ENCODE measurements around the gene OR10H5.
"Not testable (repeated sequence)": the region's sequence is repeated elsewhere in the genome, so short reads cannot be mapped to it uniquely, and the experiment has no call there.

DNA sequence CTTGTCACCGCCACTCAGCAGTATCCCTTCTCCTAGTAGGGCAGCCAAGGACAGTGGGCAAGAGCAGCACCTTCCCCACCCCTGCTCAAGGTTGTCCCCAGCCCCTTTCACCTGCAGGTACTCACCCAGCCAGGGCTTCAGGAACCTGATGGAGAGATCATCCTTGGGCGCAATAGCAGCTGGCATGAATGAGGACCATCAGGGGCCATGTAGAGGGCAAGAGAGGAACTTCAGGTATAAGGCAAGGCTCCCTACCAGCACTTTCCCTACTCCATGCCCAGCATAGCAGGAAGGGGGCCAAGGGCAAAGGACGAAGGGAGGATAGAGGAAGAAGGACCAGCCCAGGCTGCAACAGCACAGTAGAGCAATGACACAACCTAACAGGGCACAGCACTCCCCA is 13.3 kb upstream of the OR10H5 start:
- TF ChIP-seq, protein P1, sequence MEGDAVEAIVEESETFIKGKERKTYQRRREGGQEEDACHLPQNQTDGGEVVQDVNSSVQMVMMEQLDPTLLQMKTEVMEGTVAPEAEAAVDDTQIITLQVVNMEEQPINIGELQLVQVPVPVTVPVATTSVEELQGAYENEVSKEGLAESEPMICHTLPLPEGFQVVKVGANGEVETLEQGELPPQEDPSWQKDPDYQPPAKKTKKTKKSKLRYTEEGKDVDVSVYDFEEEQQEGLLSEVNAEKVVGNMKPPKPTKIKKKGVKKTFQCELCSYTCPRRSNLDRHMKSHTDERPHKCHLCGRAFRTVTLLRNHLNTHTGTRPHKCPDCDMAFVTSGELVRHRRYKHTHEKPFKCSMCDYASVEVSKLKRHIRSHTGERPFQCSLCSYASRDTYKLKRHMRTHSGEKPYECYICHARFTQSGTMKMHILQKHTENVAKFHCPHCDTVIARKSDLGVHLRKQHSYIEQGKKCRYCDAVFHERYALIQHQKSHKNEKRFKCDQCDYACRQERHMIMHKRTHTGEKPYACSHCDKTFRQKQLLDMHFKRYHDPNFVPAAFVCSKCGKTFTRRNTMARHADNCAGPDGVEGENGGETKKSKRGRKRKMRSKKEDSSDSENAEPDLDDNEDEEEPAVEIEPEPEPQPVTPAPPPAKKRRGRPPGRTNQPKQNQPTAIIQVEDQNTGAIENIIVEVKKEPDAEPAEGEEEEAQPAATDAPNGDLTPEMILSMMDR (IDR thresholded peaks at IDR 0.05), result not testable (repeated sequence)
- TF ChIP-seq POLR2A (IDR thresholded peaks at IDR 0.05), result not testable (repeated sequence)
